ENCODE data around the gene HOXC9. TPM values are rescaled to one million over a fixed set of nuclear protein-coding genes. Genes with fewer than 3 reads are reported as not detected.

HOXC9 gene
- total RNA-seq, 2 donors from 2014 or later, result not detected

DNA sequence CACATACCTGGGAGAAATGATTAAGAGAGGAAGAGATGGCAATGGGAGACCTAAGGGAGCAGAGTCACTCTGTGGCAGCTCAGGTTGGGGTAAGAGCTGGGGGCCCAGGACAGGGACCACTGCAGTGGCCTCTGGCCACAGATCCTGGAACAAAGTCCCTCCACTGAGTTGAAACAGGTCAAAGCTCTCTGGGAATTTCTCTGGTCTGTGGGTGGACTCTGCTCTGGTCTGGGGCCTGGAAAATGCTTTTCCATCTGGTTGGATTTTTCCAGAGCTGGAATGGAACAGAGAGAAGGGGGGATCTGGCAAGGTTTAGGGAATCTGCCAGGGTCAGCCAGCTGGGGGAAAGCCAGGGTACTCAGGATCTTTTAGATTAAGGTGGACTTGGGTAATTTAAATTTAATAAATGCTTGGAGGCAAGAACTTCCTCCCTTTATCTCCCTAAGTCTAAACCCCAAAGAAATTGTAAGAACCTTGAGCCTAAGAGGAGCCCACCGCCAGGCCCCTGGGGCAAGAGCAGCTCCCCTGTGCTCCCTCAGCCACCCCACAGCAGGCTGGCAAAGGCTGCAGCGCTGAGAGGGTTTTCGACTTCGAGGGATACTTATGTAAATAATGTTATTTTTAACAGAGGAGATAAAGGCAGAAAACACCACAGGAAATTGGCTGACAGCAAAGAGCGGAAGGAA, 11.3 kb upstream of the HOXC9 start:
- H3K9me3 ChIP-seq, result no peaks in the 10 kb centered on the region
- H3K4me1 ChIP-seq, result peaks cover 0 to 28% of the 10 kb centered on the region in 2 donors
- peaks cover 77 to 95% of the 10 kb centered on the region in 2 donors for H3K27me3 ChIP-seq
- no peak overlapping the region for H3K27ac ChIP-seq
- DNase-seq (ENCODE audit: low spot score), result no peak
- H3K36me3 ChIP-seq, result no peaks in the 10 kb centered on the region
- TF ChIP-seq, protein P1, sequence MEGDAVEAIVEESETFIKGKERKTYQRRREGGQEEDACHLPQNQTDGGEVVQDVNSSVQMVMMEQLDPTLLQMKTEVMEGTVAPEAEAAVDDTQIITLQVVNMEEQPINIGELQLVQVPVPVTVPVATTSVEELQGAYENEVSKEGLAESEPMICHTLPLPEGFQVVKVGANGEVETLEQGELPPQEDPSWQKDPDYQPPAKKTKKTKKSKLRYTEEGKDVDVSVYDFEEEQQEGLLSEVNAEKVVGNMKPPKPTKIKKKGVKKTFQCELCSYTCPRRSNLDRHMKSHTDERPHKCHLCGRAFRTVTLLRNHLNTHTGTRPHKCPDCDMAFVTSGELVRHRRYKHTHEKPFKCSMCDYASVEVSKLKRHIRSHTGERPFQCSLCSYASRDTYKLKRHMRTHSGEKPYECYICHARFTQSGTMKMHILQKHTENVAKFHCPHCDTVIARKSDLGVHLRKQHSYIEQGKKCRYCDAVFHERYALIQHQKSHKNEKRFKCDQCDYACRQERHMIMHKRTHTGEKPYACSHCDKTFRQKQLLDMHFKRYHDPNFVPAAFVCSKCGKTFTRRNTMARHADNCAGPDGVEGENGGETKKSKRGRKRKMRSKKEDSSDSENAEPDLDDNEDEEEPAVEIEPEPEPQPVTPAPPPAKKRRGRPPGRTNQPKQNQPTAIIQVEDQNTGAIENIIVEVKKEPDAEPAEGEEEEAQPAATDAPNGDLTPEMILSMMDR (IDR thresholded peaks at IDR 0.05), result no peak
- no peak overlapping the region for H3K4me3 ChIP-seq

DNA sequence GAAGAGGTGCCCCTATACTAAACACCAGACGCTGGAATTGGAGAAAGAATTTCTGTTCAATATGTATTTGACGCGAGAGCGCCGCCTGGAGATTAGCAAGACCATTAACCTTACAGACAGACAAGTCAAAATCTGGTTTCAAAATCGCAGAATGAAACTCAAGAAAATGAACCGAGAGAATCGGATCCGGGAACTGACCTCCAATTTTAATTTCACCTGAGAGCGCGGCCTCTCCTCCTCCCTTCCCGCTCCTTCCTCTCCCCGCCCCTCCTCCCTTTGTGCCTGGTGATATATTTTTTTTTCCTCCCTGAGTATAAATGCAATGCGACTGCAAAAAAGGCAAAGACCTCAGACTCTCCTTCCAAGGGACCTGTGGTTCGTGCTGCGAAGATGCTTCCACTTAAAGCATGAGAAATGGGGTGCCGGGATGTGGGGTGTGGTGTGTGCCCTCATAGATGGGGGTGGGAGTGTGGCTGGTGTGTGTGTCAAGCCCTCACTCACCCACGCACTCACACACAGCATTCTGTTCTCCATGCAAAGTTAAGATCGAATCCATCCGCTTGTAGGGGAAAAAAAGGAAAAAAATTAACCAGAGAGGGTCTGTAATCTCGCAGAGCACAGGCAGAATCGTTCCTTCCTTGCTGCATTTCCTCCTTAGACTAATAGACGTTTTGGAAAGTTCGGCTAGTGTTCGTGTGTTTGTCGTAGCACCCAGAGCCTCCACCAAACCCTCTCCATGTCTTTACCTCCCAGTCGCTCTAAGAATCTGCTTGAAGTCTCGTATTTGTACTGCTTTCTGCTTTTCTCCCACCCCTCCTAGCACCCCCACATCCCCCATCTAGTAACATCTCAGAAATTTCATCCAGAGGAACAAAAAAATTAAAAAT, 10.5 kb upstream of the HOXC9 start:
- peaks cover 74 to 95% of the 10 kb centered on the region in 2 donors for H3K27me3 ChIP-seq
- H3K4me3 ChIP-seq, result no peak overlapping the region
- DNase-seq (ENCODE audit: low spot score), result no peak
- no peaks in the 10 kb centered on the region for H3K9me3 ChIP-seq
- TF ChIP-seq, protein P1 (IDR thresholded peaks at IDR 0.05), result peak in 1 of 2 donors; percentile 30
- no peaks in the 10 kb centered on the region for H3K36me3 ChIP-seq
- no peak overlapping the region for H3K27ac ChIP-seq
- peaks cover 0 to 30% of the 10 kb centered on the region in 2 donors for H3K4me1 ChIP-seq

DNA sequence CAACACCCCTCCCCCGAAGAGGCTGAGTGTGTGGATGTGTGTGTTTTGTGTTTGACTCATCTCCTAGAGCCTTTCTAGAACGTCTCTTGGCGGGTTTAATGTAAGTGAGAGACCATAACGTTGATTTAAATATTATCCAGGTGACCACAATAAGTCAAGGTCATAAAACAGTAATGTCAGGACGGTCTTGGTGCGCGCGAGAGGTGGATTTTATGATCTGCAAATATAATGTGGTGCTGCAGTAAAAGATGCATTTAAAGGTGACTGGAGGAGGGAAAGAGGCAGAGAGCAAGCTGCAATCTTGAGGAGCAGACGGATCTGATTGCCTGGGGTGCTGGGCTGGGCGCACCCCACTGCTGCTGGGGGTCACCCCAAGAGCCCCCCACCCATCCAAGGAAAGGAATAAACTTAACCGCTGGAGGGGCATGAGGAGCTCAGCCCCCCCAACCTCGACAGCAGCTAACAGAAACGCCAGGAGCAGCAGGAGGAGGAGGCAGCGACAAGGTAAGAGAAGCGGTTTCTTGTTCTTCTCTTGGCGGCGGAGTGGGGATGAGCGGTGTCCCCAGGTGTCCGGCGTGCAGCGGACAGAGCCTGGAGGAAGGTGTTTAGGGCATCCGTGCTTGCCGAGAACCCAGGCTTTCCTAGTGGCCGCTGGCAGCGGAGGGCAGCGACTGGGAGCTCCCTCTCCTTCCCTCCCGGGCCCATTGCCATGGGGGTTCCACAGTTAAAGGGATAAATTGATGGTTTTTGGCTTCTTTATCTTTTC, 9.5 kb upstream of the HOXC9 start:
- no peaks in the 10 kb centered on the region for H3K36me3 ChIP-seq
- no peak overlapping the region for H3K4me3 ChIP-seq
- no peak for DNase-seq (ENCODE audit: low spot score)
- no peak overlapping the region for H3K27ac ChIP-seq
- TF ChIP-seq, protein P1 (IDR thresholded peaks at IDR 0.05), result no peak
- H3K9me3 ChIP-seq, result no peaks in the 10 kb centered on the region
- H3K27me3 ChIP-seq, result peaks cover 74 to 95% of the 10 kb centered on the region in 2 donors
- H3K4me1 ChIP-seq, result peaks cover 0 to 30% of the 10 kb centered on the region in 2 donors

DNA sequence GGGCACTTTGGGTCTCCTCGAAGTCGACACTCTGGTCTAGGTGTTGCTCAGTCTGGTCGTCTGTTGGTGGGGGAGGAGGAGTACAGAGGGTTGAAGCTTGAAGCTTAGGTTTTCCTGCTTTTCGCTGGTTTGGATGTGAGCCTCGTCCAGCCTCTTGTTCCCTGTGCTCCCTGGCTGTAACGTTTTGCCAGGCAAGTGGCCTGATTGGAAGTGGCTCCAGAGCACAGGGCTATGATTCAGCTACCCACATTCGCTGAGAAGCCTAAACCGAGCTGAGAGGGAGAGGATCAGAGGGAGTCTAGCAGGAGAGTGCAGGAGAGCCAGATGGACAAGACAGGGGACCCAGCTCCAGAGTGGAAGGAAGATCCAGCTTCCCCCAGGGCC, 8.9 kb upstream of the HOXC9 start:
- H3K27me3 ChIP-seq, result peaks cover 74 to 92% of the 10 kb centered on the region in 2 donors
- H3K27ac ChIP-seq, result no peak overlapping the region
- no peaks in the 10 kb centered on the region for H3K36me3 ChIP-seq
- TF ChIP-seq, protein P1 (IDR thresholded peaks at IDR 0.05), result no peak
- DNase-seq (ENCODE audit: low spot score), result no peak
- no peaks in the 10 kb centered on the region for H3K9me3 ChIP-seq
- H3K4me1 ChIP-seq, result peaks cover 0 to 30% of the 10 kb centered on the region in 2 donors
- H3K4me3 ChIP-seq, result no peak overlapping the region

GRCh38 chr12:53992377-53992889, 7.5 kb upstream of the HOXC9 start:
- DNase-seq (ENCODE audit: low spot score), result no peak
- H3K27me3 ChIP-seq, result peaks cover 74 to 92% of the 10 kb centered on the region in 2 donors
- no peaks in the 10 kb centered on the region for H3K9me3 ChIP-seq
- no peak overlapping the region for H3K4me3 ChIP-seq
- no peak overlapping the region for H3K27ac ChIP-seq
- TF ChIP-seq, protein P1 (IDR thresholded peaks at IDR 0.05), result no peak
- H3K4me1 ChIP-seq, result peaks cover 0 to 28% of the 10 kb centered on the region in 2 donors
- H3K36me3 ChIP-seq, result no peaks in the 10 kb centered on the region
